K562 (cell line): Measurements from ENCODE around the gene MEAK7. TPM values are rescaled to one million over a fixed set of nuclear protein-coding genes. Genes with fewer than 3 reads are reported as not detected.

ENCODE experiments used
- ATAC-seq: fragments of 200-7000 bp; cut with Tn5 transposase; 3 replicates; pipeline ENCODE4 v1.9.1; 2020; ENCODE audit warnings: moderate library complexity
- BruUV-seq: library from RNA; stranded (reverse); fragments of 400-500 nt; replicated peaks from 2 replicates; lab custom pipeline; 2021; lab: Mats Ljungman, UMichigan
- CTCF ChIA-PET: fragments of 300-600 bp; formaldehyde crosslinking; extraction: SDS; loops from one replicate; lab custom pipeline; 2021; ENCODE audit warnings: low intra/inter-chr PET ratio; lab: Yijun Ruan, JAX
- POLR2A ChIA-PET: fragments of 300-600, 350-650 bp; sonication (Branson Sonifier 250); formaldehyde crosslinking; extraction: SDS; loops from one replicate; lab custom pipeline; 2021; ENCODE audit warnings: antibody characterized with exemption, inconsistent platforms; lab: Yijun Ruan, JAX
- DNase-seq, 4 experiments: peaks; one replicate each; pipeline versions ENCODE4 v3.0.0 to v3.0.0-alpha.2; 2011 to 2018; ENCODE audit warnings: low spot score in 3 of 4, mixed read lengths in 3 of 4; ENCODE audit errors: extremely low read depth in 1 of 4
- FAIRE-seq: peaks from 2 replicates; lab custom pipeline; 2011; peaks lifted over from hg19 to GRCh38; lab: Jason Lieb, UNC
- H2AFZ ChIP-seq: 2 replicates; pipeline ENCODE4 v1.6.0; 2011; ENCODE audit warnings: low read depth, low read length, control low read depth, inconsistent platforms
- H3K27ac ChIP-seq: fragments of 200-600 bp; 3 replicates; pipeline ENCODE4 v1.8.0; 2011; ENCODE audit warnings: low read depth, mild to moderate bottlenecking, control low read depth, inconsistent platforms, low read length, moderate library complexity, mixed read lengths; ENCODE audit errors: extremely low read depth
- H3K27me3 ChIP-seq, 2 experiments: fragments of 300-600 bp in 1 of 2; 2 replicates in 1 of 2; 3 replicates in 1 of 2; pipeline versions ENCODE4 v1.6.0 to v1.8.0; 2011; ENCODE audit warnings: inconsistent platforms in 2 of 2, low read length in 2 of 2, mild to moderate bottlenecking in 1 of 2, mixed read lengths in 1 of 2, moderate library complexity in 1 of 2; ENCODE audit not compliant: control insufficient read depth in 2 of 2, insufficient read depth in 2 of 2
- H3K36me3 ChIP-seq: fragments of 300-600 bp; 3 replicates; pipeline ENCODE4 v1.8.0; 2011; ENCODE audit warnings: mild to moderate bottlenecking, low read length, inconsistent platforms; ENCODE audit not compliant: control insufficient read depth, insufficient read depth
- H3K4me1 ChIP-seq, 2 experiments: fragments of 200-600 bp in 1 of 2; replicated peaks in 1 of 2; 2 replicates in 1 of 2; 3 replicates in 1 of 2; pipeline versions ENCODE4 v1.5.1 to v1.8.0; 2011; ENCODE audit warnings: inconsistent platforms in 2 of 2, low read length in 2 of 2, mild to moderate bottlenecking in 1 of 2, mixed read lengths in 1 of 2, moderate library complexity in 1 of 2; ENCODE audit not compliant: control insufficient read depth in 2 of 2, insufficient read depth in 2 of 2
- H3K4me2 ChIP-seq: 2 replicates; pipeline ENCODE4 v1.6.1; 2011; ENCODE audit warnings: low read length, control low read depth, inconsistent platforms, mixed read lengths; ENCODE audit not compliant: insufficient read depth
- H3K4me3 ChIP-seq: fragments of 200-600 bp; sonication (generic), shearing (Covaris generic); 2 replicates; pipeline ENCODE4 v1.5.1; 2016; ENCODE audit warnings: control low read depth, inconsistent platforms
- H3K79me2 ChIP-seq: fragments of 200-600 bp; 3 replicates; pipeline ENCODE4 v1.8.0; 2011; ENCODE audit warnings: low read length, inconsistent platforms; ENCODE audit not compliant: control insufficient read depth, insufficient read depth
- H3K9ac ChIP-seq, 2 experiments: 2 replicates each; pipeline versions ENCODE4 v1.6.0 to v1.6.1; 2011; ENCODE audit warnings: low read depth in 2 of 2, low read length in 2 of 2, control low read depth in 1 of 2, inconsistent platforms in 1 of 2, mild to moderate bottlenecking in 1 of 2, mixed read lengths in 1 of 2; ENCODE audit not compliant: insufficient read depth in 1 of 2
- H3K9me1 ChIP-seq: one replicate; pipeline ENCODE4 v1.6.0; 2011; ENCODE audit warnings: inconsistent platforms, mild to moderate bottlenecking, low read length, moderate library complexity; ENCODE audit not compliant: control insufficient read depth, insufficient read depth
- H3K9me3 ChIP-seq: replicated peaks from 2 replicates; pipeline ENCODE4 v1.5.1; 2011; ENCODE audit warnings: low read depth, low read length, inconsistent platforms; ENCODE audit not compliant: control insufficient read depth, insufficient read depth
- H4K20me1 ChIP-seq: replicated peaks from 2 replicates; pipeline ENCODE4 v1.6.1; 2011; ENCODE audit warnings: low read length, inconsistent platforms, mixed read lengths; ENCODE audit not compliant: control insufficient read depth, insufficient read depth
- CBX1 ChIP-seq: sonication (generic); IDR thresholded peaks from 2 replicates; pipeline ENCODE4 v1.6.1; 2016; ENCODE audit warnings: antibody characterized with exemption, low read depth, mild to moderate bottlenecking
- CBX3 ChIP-seq, 2 experiments: IDR thresholded peaks; 1 replicate in 1 of 2; 2 replicates in 1 of 2; pipeline ENCODE4 v1.6.1; 2012; ENCODE audit warnings: inconsistent platforms in 2 of 2, low read length in 2 of 2, borderline replicate concordance in 1 of 2, control low read depth in 1 of 2
- CHD1 ChIP-seq: fragments of 200-600 bp; sonication (generic); IDR thresholded peaks from one replicate; pipeline ENCODE4 v1.6.1; 2012; ENCODE audit warnings: mild to moderate bottlenecking, moderate library complexity, low read length, inconsistent platforms
- RBM25 ChIP-seq: fragments of 200-400 bp; formaldehyde crosslinking; IDR thresholded peaks from 2 replicates; pipeline ENCODE4 v1.6.1; 2018; ENCODE audit warnings: low read length, low read depth, moderate library complexity; ENCODE audit not compliant: severe bottlenecking
- ZBTB2 ChIP-seq: fragments of 450-650 bp; IDR thresholded peaks from 2 replicates; pipeline ENCODE4 v1.6.1; 2016; ENCODE audit warnings: antibody characterized with exemption
- ZNF146 ChIP-seq: IDR thresholded peaks from one replicate; pipeline ENCODE4 v1.6.1; 2018; ENCODE audit warnings: missing compliant biosample characterization; ENCODE audit not compliant: unreplicated experiment
- ZZZ3 ChIP-seq: fragments of 450-650 bp; IDR thresholded peaks from 2 replicates; pipeline ENCODE4 v1.6.1; 2016; ENCODE audit warnings: antibody characterized with exemption, mild to moderate bottlenecking, moderate library complexity
- in situ Hi-C: fragments of 300-500 bp; cut with MboI; formaldehyde crosslinking; loops from 4 replicates; pipeline ENCODE4 v1.15.0; 2018; ENCODE audit warnings: inconsistent platforms, mixed read lengths
- intact Hi-C: fragments of 100-400 bp; cut with micrococcal nuclease; formaldehyde crosslinking; loops from 2 replicates; pipeline ENCODE4 v1.14.2; 2022
- polyA plus RNA-seq, 8 experiments: library from polyadenylated mRNA; depleted of rRNA in 4 of 8; stranded (reverse) in 5 of 8; unstranded in 3 of 8; fragments of >200 nt; fragmentation: Nextera tagmentation in 2 of 8; fragmentation: Illumina TruSeq in 1 of 8; extraction: Ambion mirVana in 2 of 8; extraction: Trizol in 1 of 8; gene quantifications; 2 replicates each; pipeline versions ENCODE4 v1.2.1 to v1.2.3, GENCODE V29; 2011 to 2014; ENCODE audit warnings: inconsistent platforms in 1 of 8, missing spikeins in 1 of 8
- total RNA-seq, 7 experiments: library from RNA; depleted of rRNA in 6 of 7; stranded (reverse); fragments of >200 nt in 6 of 7; fragmentation: Illumina TruSeq in 2 of 7; extraction: Trizol in 2 of 7; gene quantifications; 2 replicates each; pipeline versions ENCODE4 v1.2.1 to v1.2.3, GENCODE V29; 2011 to 2021; ENCODE audit warnings: low replicate concordance in 1 of 7

Gene MEAK7
- total and polyA plus RNA-seq, 9 of the 15 experiments (the other 6 are each of a cell fraction or from before 2014, with no cell fraction given): 1.4 to 14.5 (median 6.3) TPM

- in situ Hi-C loops (no loop called here), intact Hi-C loops (no loop called here)
- ChIA-PET CTCF (no interaction called here), POLR2A (no interaction called here)
- peaks cover 4% of the 10 kb centered on the region for H3K9me3 ChIP-seq
- H3K36me3 ChIP-seq: no peaks in the 10 kb centered on the region
- H2AFZ ChIP-seq: no peak overlapping the region
- peak; percentile 35 for FAIRE-seq
- H3K4me1 ChIP-seq: peaks cover 0 to 5% of the 10 kb centered on the region in 2 experiments; a peak in 2 of 5 replicates
- no peaks in the 10 kb centered on the region for H3K79me2 ChIP-seq
- no peak overlapping the region for H3K9ac ChIP-seq
- TF ChIP-seq CHD1: no peak
- TF ChIP-seq ZNF146 (CRISPR knock-in tag): peak; percentile 92
- TF ChIP-seq CBX1: 0 out of 2 replicates have a peak, but pooled peaks have one; percentile 38
- peak; percentile 95 for TF ChIP-seq RBM25
- peak in 1 of 2 experiments; percentile 70; a peak in 1 of 3 replicates for TF ChIP-seq CBX3 (IDR thresholded peaks at IDR 0.05; ENCODE audit: borderline replicate concordance in 1 of 2, low read length in 2 of 2)
- TF ChIP-seq ZZZ3: no peak
- TF ChIP-seq ZBTB2: no peak
- TF ChIP-seq, all 486 proteins: peak for 4
- no peak for ATAC-seq
- Histone ChIP-seq H3K9me1 (no peaks in the 10 kb centered on the region), H3K27ac (no peak overlapping the region), H3K4me2 (no peak overlapping the region), H4K20me1 (no peaks in the 10 kb centered on the region), H3K4me3 (no peak overlapping the region), H3K27me3 (peaks cover 7 to 30% of the 10 kb centered on the region in 2 experiments; a peak in 3 of 5 replicates)
- DNase-seq: no peak
- no TSS peak for BruUV-seq
Measured at GRCh38 chr16:84467709-84468108, 36.8 kb downstream of the MEAK7 start.
